ENCODE results near the gene DNAAF5. TPM values are rescaled to one million over a fixed set of nuclear protein-coding genes. Genes with fewer than 3 reads are reported as not detected.

DNAAF5 gene
- polyA plus RNA-seq, 3 donors: 33.1 to 40.4 (median 37.0) TPM

GRCh38 chr7:724298-724697, 2.2 kb upstream of the DNAAF5 start:
- DNase-seq (ENCODE audit: extremely low read depth in 1 of 11, low read depth in 9 of 11, low spot score in 4 of 11): no peak

- DNase-seq (ENCODE audit: extremely low read depth in 1 of 11, low read depth in 9 of 11, low spot score in 4 of 11): no peak
Observed at GRCh38 chr7:725223-726005, 1.1 kb upstream of the DNAAF5 start.

- DNase-seq (ENCODE audit: extremely low read depth in 1 of 11, low read depth in 9 of 11, low spot score in 4 of 11): no peak
Observed at GRCh38 chr7:726854-727103, 280 bp downstream of the DNAAF5 start.

GRCh38 chr7:727104-727805, 756 bp downstream of the DNAAF5 start, which contains the start of gene PRKAR1B:
Gene PRKAR1B (minus strand): TSS chr7:727281. CDS start chr7:711505, 15,776 bp downstream.
- DNase-seq (ENCODE audit: extremely low read depth in 1 of 11, low read depth in 9 of 11, low spot score in 4 of 11): no peak

GRCh38 chr7:727806-728460, 1.4 kb downstream of the DNAAF5 start:
- DNase-seq (ENCODE audit: extremely low read depth in 1 of 11, low read depth in 9 of 11, low spot score in 4 of 11): no peak

GRCh38 chr7:728602-729001, 2.1 kb downstream of the DNAAF5 start:
- DNase-seq (ENCODE audit: extremely low read depth in 1 of 11, low read depth in 9 of 11, low spot score in 4 of 11): no peak

GRCh38 chr7:729140-730000, 2.9 kb downstream of the DNAAF5 start:
- DNase-seq (ENCODE audit: extremely low read depth in 1 of 11, low read depth in 9 of 11, low spot score in 4 of 11): no peak

GRCh38 chr7:730501-731439, 4.3 kb downstream of the DNAAF5 start:
- DNase-seq (ENCODE audit: extremely low read depth in 1 of 11, low read depth in 9 of 11, low spot score in 4 of 11): no peak

- DNase-seq (ENCODE audit: extremely low read depth in 1 of 11, low read depth in 9 of 11, low spot score in 4 of 11): no peak
Observed at GRCh38 chr7:731440-732085, 5.1 kb downstream of the DNAAF5 start.

- no peak for DNase-seq (ENCODE audit: extremely low read depth in 1 of 11, low read depth in 9 of 11, low spot score in 4 of 11)
Observed at GRCh38 chr7:732094-732541, 5.6 kb downstream of the DNAAF5 start.

GRCh38 chr7:732556-732955, 6.1 kb downstream of the DNAAF5 start:
- DNase-seq (ENCODE audit: extremely low read depth in 1 of 11, low read depth in 9 of 11, low spot score in 4 of 11): no peak

GRCh38 chr7:734214-734613, 7.7 kb downstream of the DNAAF5 start:
- DNase-seq (ENCODE audit: extremely low read depth in 1 of 11, low read depth in 9 of 11, low spot score in 4 of 11): no peak

- no peak for DNase-seq (ENCODE audit: extremely low read depth in 1 of 11, low read depth in 9 of 11, low spot score in 4 of 11)
Observed at GRCh38 chr7:734808-735207, 8.3 kb downstream of the DNAAF5 start.

- no peak for DNase-seq (ENCODE audit: extremely low read depth in 1 of 11, low read depth in 9 of 11, low spot score in 4 of 11)
Observed at GRCh38 chr7:738241-738640, 11.7 kb downstream of the DNAAF5 start.

GRCh38 chr7:738723-739454, 12.4 kb downstream of the DNAAF5 start:
- DNase-seq (ENCODE audit: extremely low read depth in 1 of 11, low read depth in 9 of 11, low spot score in 4 of 11): no peak

- DNase-seq (ENCODE audit: extremely low read depth in 1 of 11, low read depth in 9 of 11, low spot score in 4 of 11): no peak
Observed at GRCh38 chr7:739455-739982, 13.0 kb downstream of the DNAAF5 start.
